Suprapubic skin (tissue), 4 donors: ENCODE results near the gene PROX2.

Experiments
- CTCF ChIP-seq, 2 donors: fragments of 200-600 bp in 1 of 2; fragments of 450-650 bp in 1 of 2; sonication (generic) in 1 of 2; IDR thresholded peaks; one replicate each; pipeline ENCODE4 v1.5.1; 2016 to 2019; ENCODE audit warnings: antibody characterized with exemption in 2 of 2, mild to moderate bottlenecking in 1 of 2, moderate library complexity in 1 of 2
- POLR2A ChIP-seq, 2 donors: fragments of 450-650 bp; IDR thresholded peaks; one replicate each; pipeline ENCODE4 v1.6.1; 2017; ENCODE audit warnings: antibody characterized with exemption in 2 of 2, mild to moderate bottlenecking in 2 of 2, moderate library complexity in 2 of 2
- POLR2AphosphoS5 ChIP-seq, 3 donors: sonication (generic); formaldehyde crosslinking; IDR thresholded peaks; one replicate each; pipeline ENCODE4 v1.6.1; 2017; ENCODE audit warnings: antibody characterized with exemption in 3 of 3

- TF ChIP-seq CTCF (IDR thresholded peaks at IDR 0.05): no peak
- no peak for TF ChIP-seq POLR2A (IDR thresholded peaks at IDR 0.05)
- TF ChIP-seq POLR2AphosphoS5 (IDR thresholded peaks at IDR 0.05): no peak
These were observed 4.1 kb downstream of the PROX2 start for GRCh38 chr14:74871819-74872218.
